ENCODE measurements around the gene TBC1D9B.

Gene TBC1D9B

DNA sequence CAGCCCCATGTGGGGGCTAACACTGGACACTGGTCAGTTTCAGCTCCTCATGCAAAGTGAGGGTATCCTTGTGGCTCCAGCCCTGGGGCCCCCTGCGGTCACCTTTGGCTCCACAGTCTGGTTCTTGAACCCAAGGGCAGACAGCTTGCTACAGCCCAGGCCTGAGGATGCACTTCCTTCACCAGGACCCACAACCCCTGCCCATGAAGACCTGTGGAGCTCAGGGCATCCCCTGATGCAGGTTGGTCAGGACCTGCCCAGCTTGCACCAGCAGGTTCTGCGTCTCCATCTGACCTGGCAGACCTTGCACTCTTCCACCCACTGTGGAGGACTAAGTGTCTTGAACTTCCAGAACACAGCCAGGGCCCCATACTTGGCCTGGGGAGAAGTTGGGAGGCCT, 45.4 kb downstream of the TBC1D9B start:
- Histone ChIP-seq H3K27me3 (ENCODE audit: insufficient read depth, low read length, poor library complexity) (no peaks in the 10 kb centered on the region), H2BK5ac (ENCODE audit: low read length) (no peak overlapping the region), H3K18ac (ENCODE audit: low read length) (no peak overlapping the region)

GRCh38 chr5:179860301-179860700, 47.4 kb downstream of the TBC1D9B start:
- Histone ChIP-seq H4K5ac (ENCODE audit: low read length) (no peak overlapping the region), H2BK15ac (replicated peaks; ENCODE audit: low read depth) (no peak overlapping the region), H3K18ac (ENCODE audit: low read length) (no peak overlapping the region), H3K27ac (ENCODE audit: low read depth, low read length) (no peak overlapping the region), H3K56ac (ENCODE audit: low read length) (no peak overlapping the region), H4K8ac (ENCODE audit: low read depth, low read length) (no peak overlapping the region), H2BK120ac (ENCODE audit: low read depth, low read length) (no peak overlapping the region), H2BK5ac (ENCODE audit: low read length) (no peak overlapping the region), H3K23ac (ENCODE audit: low read length) (no peak overlapping the region), H3K4ac (ENCODE audit: low read depth, low read length) (no peak overlapping the region), H3K36me3 (ENCODE audit: control insufficient read depth, insufficient read depth, low read length) (peaks cover 5% of the 10 kb centered on the region), H3K79me1 (ENCODE audit: low read length) (no peaks in the 10 kb centered on the region), H3K4me1 (ENCODE audit: control insufficient read depth, low read depth, low read length) (no peaks in the 10 kb centered on the region), H3K9ac (ENCODE audit: low read length) (no peak overlapping the region), H3K4me2 (ENCODE audit: low read length) (no peak overlapping the region), H2AK5ac (ENCODE audit: low read length) (no peak overlapping the region), H3K27me3 (ENCODE audit: insufficient read depth, low read length, poor library complexity) (no peaks in the 10 kb centered on the region), H3K4me3 (ENCODE audit: low read length) (no peak overlapping the region), H3K79me2 (ENCODE audit: control insufficient read depth, insufficient read depth, low read length) (no peaks in the 10 kb centered on the region)
- WGBS (ENCODE audit: extremely low coverage, insufficient coverage, low lambda C conversion rate), result no CpG with 5 or more reads among the region's 11 CpGs
- no peak for DNase-seq

More for the DNA sequence above, 45.4 kb downstream of the TBC1D9B start:
- no peak overlapping the region for H3K23ac ChIP-seq (ENCODE audit: low read length)
- peaks cover 5% of the 10 kb centered on the region for H3K36me3 ChIP-seq (ENCODE audit: control insufficient read depth, insufficient read depth, low read length)
- no peak overlapping the region for H3K9ac ChIP-seq (ENCODE audit: low read length)
- no CpG with 5 or more reads among the region's 2 CpGs for WGBS (ENCODE audit: extremely low coverage, insufficient coverage, low lambda C conversion rate)
- H4K8ac ChIP-seq (ENCODE audit: low read depth, low read length), result no peak overlapping the region
- H2AK5ac ChIP-seq (ENCODE audit: low read length), result no peak overlapping the region
- no peak overlapping the region for H4K5ac ChIP-seq (ENCODE audit: low read length)
- H3K4ac ChIP-seq (ENCODE audit: low read depth, low read length), result no peak overlapping the region
- no peak overlapping the region for H3K4me2 ChIP-seq (ENCODE audit: low read length)
- no peak for DNase-seq
- no peak overlapping the region for H2BK120ac ChIP-seq (ENCODE audit: low read depth, low read length)
- no peak overlapping the region for H3K27ac ChIP-seq (ENCODE audit: low read depth, low read length)
- H3K4me3 ChIP-seq (ENCODE audit: low read length), result no peak overlapping the region
- H3K4me1 ChIP-seq (ENCODE audit: control insufficient read depth, low read depth, low read length), result no peaks in the 10 kb centered on the region
- no peak overlapping the region for H3K56ac ChIP-seq (ENCODE audit: low read length)
- H2BK15ac ChIP-seq (replicated peaks; ENCODE audit: low read depth), result no peak overlapping the region
- no peaks in the 10 kb centered on the region for H3K79me2 ChIP-seq (ENCODE audit: control insufficient read depth, insufficient read depth, low read length)
- no peaks in the 10 kb centered on the region for H3K79me1 ChIP-seq (ENCODE audit: low read length)

GRCh38 chr5:179858586-179859427, 48.9 kb downstream of the TBC1D9B start, which contains the start of gene MRNIP:
MRNIP (minus strand) TSS chr5:179858817; CDS start chr5:179858796, 21 bp downstream.
- Histone ChIP-seq H3K27ac (ENCODE audit: low read depth, low read length) (peak within 1 kb of the TSS; percentile 51), H3K4me1 (ENCODE audit: control insufficient read depth, low read depth, low read length) (no peaks in the 10 kb centered on the region), H2AK5ac (ENCODE audit: low read length) (no peak within 1 kb of the TSS), H3K27me3 (ENCODE audit: insufficient read depth, low read length, poor library complexity) (no peaks in the 10 kb centered on the region), H3K4ac (ENCODE audit: low read depth, low read length) (peak within 1 kb of the TSS; percentile 76), H3K36me3 (ENCODE audit: control insufficient read depth, insufficient read depth, low read length) (peaks cover 3% of the 10 kb centered on the region), H2BK5ac (ENCODE audit: low read length) (no peak within 1 kb of the TSS), H3K4me2 (ENCODE audit: low read length) (peak within 1 kb of the TSS; percentile 84), H3K56ac (ENCODE audit: low read length) (peak within 1 kb of the TSS; percentile 98), H2BK15ac (replicated peaks; ENCODE audit: low read depth) (no peak within 1 kb of the TSS), H2BK120ac (ENCODE audit: low read depth, low read length) (no peak within 1 kb of the TSS), H3K23ac (ENCODE audit: low read length) (peak within 1 kb of the TSS; percentile 94), H3K79me1 (ENCODE audit: low read length) (no peaks in the 10 kb centered on the region), H3K9ac (ENCODE audit: low read length) (peak within 1 kb of the TSS; percentile 97), H3K79me2 (ENCODE audit: control insufficient read depth, insufficient read depth, low read length) (no peaks in the 10 kb centered on the region), H4K8ac (ENCODE audit: low read depth, low read length) (peak within 1 kb of the TSS; percentile 29), H3K4me3 (ENCODE audit: low read length) (peak within 1 kb of the TSS; percentile 87), H4K5ac (ENCODE audit: low read length) (no peak within 1 kb of the TSS), H3K18ac (ENCODE audit: low read length) (peak within 1 kb of the TSS; percentile 44)
- DNase-seq, result peak; percentile 95
- no CpG with 5 or more reads among the region's 90 CpGs for WGBS (ENCODE audit: extremely low coverage, insufficient coverage, low lambda C conversion rate)

DNA sequence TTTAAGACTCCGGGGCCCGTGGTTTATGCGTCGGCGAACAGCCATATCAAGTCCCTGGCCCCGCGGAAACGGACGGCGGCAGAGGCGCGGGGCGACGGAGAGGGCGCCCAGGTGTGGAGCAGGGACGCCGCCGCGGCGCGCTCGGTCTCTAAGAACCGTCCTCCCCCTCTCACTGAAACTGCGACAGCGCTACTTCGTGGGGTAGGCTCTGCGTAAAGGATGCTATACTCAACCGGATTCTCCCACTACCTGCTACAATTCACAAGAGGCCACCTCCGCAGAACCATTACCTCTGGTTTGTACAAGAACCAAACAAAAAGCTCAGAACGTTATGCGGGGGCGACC, 49.5 kb downstream of the TBC1D9B start:
- H3K4me1 ChIP-seq (ENCODE audit: control insufficient read depth, low read depth, low read length), result no peaks in the 10 kb centered on the region
- H4K8ac ChIP-seq (ENCODE audit: low read depth, low read length), result no peak overlapping the region
- peak overlapping the region; percentile 75 for H3K9ac ChIP-seq (ENCODE audit: low read length)
- H2AK5ac ChIP-seq (ENCODE audit: low read length), result no peak overlapping the region
- no peak overlapping the region for H3K4ac ChIP-seq (ENCODE audit: low read depth, low read length)
- peak overlapping the region; percentile 74 for H3K4me3 ChIP-seq (ENCODE audit: low read length)
- H3K79me1 ChIP-seq (ENCODE audit: low read length), result no peaks in the 10 kb centered on the region
- H3K36me3 ChIP-seq (ENCODE audit: control insufficient read depth, insufficient read depth, low read length), result peaks cover 1% of the 10 kb centered on the region
- H2BK120ac ChIP-seq (ENCODE audit: low read depth, low read length), result no peak overlapping the region
- peak overlapping the region; percentile 84 for H3K4me2 ChIP-seq (ENCODE audit: low read length)
- H3K27ac ChIP-seq (ENCODE audit: low read depth, low read length), result no peak overlapping the region
- H4K5ac ChIP-seq (ENCODE audit: low read length), result no peak overlapping the region
- H3K27me3 ChIP-seq (ENCODE audit: insufficient read depth, low read length, poor library complexity), result no peaks in the 10 kb centered on the region
- no peak overlapping the region for H2BK5ac ChIP-seq (ENCODE audit: low read length)
- no peak overlapping the region for H3K23ac ChIP-seq (ENCODE audit: low read length)
- no peak overlapping the region for H2BK15ac ChIP-seq (replicated peaks; ENCODE audit: low read depth)
- no peaks in the 10 kb centered on the region for H3K79me2 ChIP-seq (ENCODE audit: control insufficient read depth, insufficient read depth, low read length)
- peak; percentile 48 for DNase-seq
- WGBS (ENCODE audit: extremely low coverage, insufficient coverage, low lambda C conversion rate), result no CpG with 5 or more reads among the region's 32 CpGs
- H3K56ac ChIP-seq (ENCODE audit: low read length), result peak overlapping the region; percentile 89
- H3K18ac ChIP-seq (ENCODE audit: low read length), result no peak overlapping the region

- Histone ChIP-seq H3K56ac (ENCODE audit: low read length) (no peak overlapping the region), H3K4me3 (ENCODE audit: low read length) (no peak overlapping the region), H2AK5ac (ENCODE audit: low read length) (no peak overlapping the region), H3K27me3 (ENCODE audit: insufficient read depth, low read length, poor library complexity) (no peaks in the 10 kb centered on the region), H2BK15ac (replicated peaks; ENCODE audit: low read depth) (no peak overlapping the region), H3K79me2 (ENCODE audit: control insufficient read depth, insufficient read depth, low read length) (no peaks in the 10 kb centered on the region), H3K4me2 (ENCODE audit: low read length) (no peak overlapping the region), H3K36me3 (ENCODE audit: control insufficient read depth, insufficient read depth, low read length) (peaks cover 3% of the 10 kb centered on the region), H3K27ac (ENCODE audit: low read depth, low read length) (no peak overlapping the region), H3K18ac (ENCODE audit: low read length) (no peak overlapping the region), H4K8ac (ENCODE audit: low read depth, low read length) (no peak overlapping the region), H3K4me1 (ENCODE audit: control insufficient read depth, low read depth, low read length) (no peaks in the 10 kb centered on the region), H4K5ac (ENCODE audit: low read length) (no peak overlapping the region), H3K4ac (ENCODE audit: low read depth, low read length) (no peak overlapping the region), H2BK5ac (ENCODE audit: low read length) (no peak overlapping the region), H3K79me1 (ENCODE audit: low read length) (no peaks in the 10 kb centered on the region), H3K9ac (ENCODE audit: low read length) (no peak overlapping the region), H3K23ac (ENCODE audit: low read length) (no peak overlapping the region), H2BK120ac (ENCODE audit: low read depth, low read length) (no peak overlapping the region)
- no peak for DNase-seq
- whole genome bisulfite sequencing (ENCODE audit: extremely low coverage, insufficient coverage, low lambda C conversion rate), result 100% methylated on average over 2 of the region's 8 CpGs
These were observed 53.3 kb downstream of the TBC1D9B start for GRCh38 chr5:179854356-179854755.
